Hematopoietic multipotent progenitor cell treated with erythropoietin and hydrocortisone succinate and interleukin-3 and kit ligand, for 8 days (in vitro differentiated cells): Measurements from ENCODE around the gene NHERF2.
"Not testable (repeated sequence)": the region's sequence is repeated elsewhere in the genome, so short reads cannot be mapped to it uniquely, and the experiment has no call there.

Source experiments
- DNase-seq: peaks from one replicate; pipeline ENCODE4 v3.0.0-alpha.2; 2015

Gene NHERF2

GRCh38 chr16:2028620-2029220, 2.0 kb downstream of the NHERF2 start:
- DNase-seq, result no peak

GRCh38 chr16:2029350-2029749, 2.6 kb downstream of the NHERF2 start:
- no peak for DNase-seq

- no peak for DNase-seq
Observed at GRCh38 chr16:2030036-2030435, 3.3 kb downstream of the NHERF2 start.

DNA sequence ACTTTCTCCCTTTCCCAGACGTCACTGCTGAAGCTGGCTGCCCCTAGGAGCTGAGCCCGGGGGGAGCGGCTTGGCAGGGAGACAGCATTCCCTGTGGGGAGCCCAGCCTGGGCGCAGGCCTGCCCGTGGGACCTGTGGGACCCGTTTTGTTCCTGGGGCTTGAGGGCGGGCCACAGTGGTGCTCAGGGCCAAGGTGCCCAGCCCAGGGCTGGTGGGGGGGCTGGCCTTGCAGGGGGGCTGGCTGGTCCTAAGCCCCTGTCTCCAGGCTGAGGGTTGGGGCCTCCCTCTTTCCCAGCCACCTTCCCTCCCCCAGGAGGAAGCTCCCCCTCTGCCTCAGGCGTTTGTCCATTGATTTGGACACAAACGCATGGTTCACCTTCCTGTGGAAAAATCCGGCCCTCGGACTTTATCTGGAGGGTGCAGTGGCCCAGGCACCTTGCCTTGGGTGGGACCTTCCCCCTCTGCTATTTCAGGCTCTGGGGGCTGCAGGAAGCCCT, 4.4 kb downstream of the NHERF2 start:
- DNase-seq, result no peak

DNA sequence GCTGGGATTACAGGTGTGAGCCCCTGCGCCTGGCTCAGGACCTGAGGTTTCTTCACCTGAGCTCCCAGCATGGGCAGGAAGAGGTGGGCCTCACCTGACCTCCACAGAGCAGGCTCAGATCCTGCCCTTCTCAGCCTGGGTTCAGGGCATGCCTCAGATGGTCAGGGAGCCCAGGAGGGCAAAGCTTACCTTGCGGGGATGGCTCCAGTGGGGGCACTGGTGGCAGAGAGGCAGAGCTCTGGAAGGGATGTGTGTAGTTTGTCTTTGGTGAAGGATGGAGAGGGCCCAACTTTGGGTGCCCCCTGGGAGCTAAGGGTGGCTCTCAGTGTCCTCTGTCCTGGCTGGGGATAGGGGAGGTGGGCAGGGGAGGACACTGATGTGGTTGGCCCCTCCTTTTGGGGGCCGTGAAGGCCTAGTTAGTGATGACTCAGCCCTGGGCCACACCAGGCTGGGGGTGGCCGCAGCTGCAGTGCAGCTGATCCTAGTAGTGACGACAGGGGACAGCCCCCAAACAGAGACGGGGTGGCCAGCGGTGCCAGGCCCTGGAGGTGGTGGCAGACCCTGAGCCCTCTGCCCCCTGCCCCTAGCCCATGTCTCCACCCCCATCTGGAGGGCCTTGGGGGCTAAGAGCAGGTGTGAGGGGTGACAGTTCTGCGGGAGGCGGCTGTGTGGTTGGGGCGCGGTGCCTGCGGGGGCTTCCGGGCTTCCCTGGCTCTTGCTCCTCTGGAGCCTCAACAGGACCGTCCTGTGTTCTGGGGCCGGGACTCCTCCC, 5.8 kb downstream of the NHERF2 start:
- DNase-seq, result no peak

- DNase-seq, result no peak
Observed at GRCh38 chr16:2033057-2033908, 6.6 kb downstream of the NHERF2 start.

DNA sequence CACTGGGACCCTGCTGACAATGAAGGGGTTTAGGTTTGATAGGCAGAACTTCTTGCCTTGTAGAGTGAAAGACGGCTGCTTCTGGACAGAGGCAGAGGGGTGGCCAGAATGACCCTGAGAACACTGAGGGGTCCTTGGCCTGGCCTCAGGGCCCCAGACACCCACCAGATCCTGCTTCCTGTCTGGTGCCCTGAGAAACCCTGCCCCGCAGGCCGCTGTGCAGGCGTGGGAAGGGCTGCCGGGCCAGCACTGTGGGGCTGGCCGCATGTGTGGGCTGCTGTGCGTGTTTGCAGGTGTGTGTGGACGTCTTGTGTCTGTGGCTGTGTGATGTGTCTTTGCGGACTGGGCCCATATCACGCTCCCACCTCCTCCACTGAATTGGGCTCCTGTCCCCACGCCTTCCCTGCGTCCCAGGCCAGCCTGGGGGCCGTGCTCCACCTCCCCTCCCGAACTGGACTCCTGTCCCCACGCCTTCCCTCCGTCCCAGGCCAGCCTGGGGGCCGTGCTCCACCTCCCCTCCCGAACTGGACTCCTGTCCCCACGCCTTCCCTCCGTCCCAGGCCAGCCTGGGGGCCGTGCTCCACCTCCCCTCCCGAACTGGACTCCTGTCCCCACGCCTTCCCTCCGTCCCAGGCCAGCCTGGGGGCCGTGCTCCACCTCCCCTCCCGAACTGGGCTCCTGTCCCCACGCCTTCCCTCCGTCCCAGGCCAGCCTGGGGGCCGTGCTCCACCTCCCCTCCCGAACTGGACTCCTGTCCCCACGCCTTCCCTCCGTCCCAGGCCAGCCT, 7.4 kb downstream of the NHERF2 start:
- not testable (repeated sequence) for DNase-seq

- no peak for DNase-seq
Observed at GRCh38 chr16:2034696-2035430, 8.2 kb downstream of the NHERF2 start.

GRCh38 chr16:2035431-2036199, 8.9 kb downstream of the NHERF2 start:
- DNase-seq, result no peak

DNA sequence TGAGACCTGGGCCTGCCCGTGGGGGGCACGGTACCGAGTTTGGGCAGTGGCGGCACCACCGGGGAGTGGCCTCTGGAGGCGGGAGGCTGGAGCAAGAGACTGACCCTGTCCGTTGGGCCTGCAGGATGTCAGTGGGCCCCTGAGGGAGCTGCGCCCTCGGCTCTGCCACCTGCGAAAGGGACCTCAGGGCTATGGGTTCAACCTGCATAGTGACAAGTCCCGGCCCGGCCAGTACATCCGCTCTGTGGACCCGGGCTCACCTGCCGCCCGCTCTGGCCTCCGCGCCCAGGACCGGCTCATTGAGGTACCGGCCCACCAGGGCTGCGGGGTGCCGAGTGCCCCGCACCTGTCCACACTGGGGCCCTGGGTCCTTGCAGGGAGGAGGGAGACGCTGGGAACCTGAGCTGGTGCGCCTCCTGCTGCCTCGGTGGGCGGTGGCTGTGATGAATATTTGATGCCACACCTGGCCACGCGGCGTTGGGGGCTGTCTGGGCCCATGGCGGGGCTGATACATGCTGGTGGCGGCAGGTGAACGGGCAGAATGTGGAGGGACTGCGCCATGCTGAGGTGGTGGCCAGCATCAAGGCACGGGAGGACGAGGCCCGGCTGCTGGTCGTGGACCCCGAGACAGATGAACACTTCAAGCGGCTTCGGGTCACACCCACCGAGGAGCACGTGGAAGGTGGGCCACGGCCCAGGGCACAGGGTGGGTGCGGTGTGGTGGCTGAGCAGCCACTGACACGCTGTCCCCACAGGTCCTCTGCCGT, 9.7 kb downstream of the NHERF2 start:
- DNase-seq, result no peak

DNA sequence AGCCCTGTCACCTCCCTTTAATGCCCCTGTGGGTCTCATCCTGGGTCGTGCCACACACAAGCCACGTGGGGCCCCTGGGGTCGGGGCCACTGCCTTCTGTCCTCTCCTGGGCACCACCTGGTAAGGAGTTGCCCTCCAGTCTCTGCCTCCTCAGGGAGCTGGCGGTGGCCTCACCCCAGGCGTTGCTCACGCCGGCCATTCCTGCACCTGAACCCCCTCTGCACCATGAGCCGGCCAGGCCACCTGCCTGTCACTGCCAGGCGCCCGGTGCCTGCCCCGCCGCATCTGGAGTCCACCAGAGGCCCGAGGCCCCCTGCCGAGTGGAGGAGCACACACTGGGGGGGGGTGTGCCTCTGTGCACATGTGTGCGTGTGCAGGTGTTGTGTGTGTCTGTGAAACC, 10.4 kb downstream of the NHERF2 start:
- DNase-seq, result no peak

DNA sequence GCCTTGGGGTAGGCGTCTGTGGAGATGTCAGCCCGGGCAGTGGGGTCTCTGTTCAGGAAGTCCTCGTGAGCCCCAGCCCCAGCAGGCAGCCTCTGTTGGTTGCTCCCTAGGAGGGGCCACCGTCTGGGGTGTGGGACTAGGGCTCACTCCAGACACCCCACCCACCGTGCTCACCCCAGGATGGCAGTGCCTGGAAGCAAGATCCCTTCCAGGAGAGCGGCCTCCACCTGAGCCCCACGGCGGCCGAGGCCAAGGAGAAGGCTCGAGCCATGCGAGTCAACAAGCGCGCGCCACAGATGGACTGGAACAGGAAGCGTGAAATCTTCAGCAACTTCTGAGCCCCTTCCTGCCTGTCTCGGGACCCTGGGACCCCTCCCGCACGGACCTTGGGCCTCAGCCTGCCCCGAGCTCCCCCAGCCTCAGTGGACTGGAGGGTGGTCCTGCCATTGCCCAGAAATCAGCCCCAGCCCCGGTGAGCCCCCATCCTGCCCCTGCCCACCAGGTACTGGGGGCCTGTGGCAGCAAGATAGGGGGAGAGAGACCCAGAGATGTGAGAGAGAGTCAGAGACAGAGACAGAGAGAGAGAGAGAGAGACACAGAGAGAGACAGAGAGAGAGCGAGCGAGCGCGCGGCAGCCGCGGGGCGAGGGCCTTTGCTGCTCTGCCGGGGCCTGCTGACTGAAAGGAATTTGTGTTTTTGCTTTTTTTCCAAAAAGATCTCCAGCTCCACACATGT, 11.1 kb downstream of the NHERF2 start:
- no peak for DNase-seq

DNA sequence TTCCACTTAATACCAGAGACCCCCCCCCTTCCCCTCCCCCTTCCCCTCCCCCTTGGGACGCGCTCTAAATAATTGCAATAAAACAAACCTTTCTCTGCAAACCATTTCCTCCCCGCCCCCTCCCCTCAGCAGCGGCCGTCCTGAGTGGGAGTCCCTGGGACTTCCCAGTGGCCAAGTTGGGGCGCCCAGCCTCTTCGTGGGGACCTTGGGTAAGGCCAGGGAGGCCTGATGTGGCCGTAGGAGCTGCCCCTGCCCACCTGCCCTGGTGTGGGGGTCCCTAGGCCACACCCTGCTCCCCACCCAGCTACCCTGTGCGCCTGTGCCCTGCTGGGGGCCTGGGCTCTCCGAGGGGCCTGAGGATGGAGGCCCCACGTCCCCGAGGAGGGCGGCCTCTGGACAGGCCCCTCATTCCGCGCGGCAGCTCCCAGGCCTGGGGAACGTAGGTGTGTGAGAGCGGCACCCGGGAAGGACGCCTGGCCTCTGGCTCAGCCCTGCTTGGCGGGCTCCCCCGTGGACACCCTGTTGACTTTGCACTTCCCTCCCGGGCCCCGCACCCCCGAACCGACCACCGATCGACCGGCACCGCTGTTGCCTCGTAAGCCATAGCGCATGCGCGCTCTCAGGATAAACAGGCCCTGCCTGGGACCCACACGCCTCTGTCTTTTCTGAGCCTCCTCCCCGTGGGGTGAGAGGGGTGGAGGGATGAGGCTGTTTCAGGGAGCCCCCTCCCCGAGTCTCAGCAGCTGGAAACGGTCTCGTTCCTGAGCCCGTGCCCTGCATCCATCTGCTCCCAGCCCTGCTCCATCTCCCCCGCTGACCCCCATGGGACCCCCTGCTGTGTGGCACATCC, 11.9 kb downstream of the NHERF2 start:
- no peak for DNase-seq

GRCh38 chr16:2039274-2040031, 12.8 kb downstream of the NHERF2 start:
- no peak for DNase-seq

DNA sequence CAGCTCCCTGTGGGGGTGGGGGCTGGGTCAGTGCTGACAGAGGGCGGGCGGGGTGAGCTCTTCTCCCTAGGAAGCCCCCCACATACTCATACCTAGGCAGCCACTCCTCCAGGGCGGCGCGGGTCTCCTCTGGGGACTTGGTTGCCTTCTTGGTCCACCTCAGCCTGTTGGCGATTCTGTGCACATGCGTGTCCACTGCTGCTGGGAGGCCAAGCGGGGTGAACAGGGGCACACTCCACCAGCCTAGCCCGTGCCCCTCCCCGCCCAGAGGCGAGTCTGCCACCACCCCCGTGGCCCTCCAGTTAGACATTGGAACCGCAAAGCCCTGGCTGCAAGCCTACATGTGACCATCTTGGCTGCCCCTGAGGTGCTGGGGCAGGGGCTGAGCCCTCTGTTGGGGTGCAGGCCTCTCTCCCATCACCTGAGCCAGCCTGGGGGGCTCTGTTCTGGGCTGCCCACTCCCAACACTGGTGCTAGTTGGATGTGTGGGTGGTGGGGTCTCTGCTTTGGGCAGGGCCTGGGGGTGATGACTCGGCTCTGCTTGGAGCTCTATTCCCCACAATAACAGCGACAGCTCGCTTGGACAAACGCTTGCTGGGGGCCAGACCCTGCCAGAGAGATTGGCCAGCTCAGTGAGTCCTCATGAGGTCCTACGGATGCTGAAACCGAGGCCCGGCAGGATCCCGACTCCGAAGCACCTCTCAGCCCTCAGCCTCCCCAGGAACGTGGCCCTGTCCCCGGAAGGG, 13.5 kb downstream of the NHERF2 start:
- DNase-seq, result no peak

DNA sequence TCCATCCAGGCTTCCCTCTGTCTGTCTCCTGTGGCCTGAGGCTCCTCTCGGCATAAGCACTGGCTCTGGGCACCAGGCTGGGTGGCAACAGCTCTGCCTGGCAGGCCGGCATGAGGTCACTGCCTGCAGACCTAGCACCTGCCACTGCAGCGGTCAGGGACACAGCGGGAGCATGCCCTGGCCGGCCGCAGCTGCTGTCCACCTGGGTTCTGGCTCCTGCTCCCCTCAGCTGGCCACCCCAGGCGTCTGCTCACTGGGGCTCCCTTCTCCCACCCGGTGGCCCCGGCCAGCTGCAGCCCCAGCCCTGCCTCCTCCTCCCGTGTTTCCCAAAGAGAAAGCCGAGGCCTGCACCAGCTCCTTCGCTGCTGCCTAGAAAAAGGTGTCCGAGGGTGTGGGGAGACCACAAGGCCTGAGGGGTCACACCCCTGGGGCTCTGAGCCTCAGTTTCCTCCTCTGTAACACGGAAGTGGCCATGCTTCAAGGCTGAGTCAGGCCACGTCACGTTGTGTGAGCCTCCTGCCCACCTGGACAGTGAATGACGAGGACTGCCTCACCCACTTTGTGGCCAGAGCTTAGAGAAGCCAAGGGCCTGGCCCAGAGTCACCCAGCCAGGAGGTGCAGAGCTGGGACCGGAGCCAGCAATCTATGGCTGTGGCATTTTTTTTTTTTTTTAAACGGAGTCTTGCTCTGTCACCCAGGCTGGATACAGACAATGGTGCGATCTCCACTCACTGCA, 14.3 kb downstream of the NHERF2 start:
- peak; percentile 24 for DNase-seq
